Measurements from ENCODE around the gene GPC5. TPM values are rescaled to one million over a fixed set of nuclear protein-coding genes. Genes with fewer than 3 reads are reported as not detected.
A peak's percentile ranks its signal among the peaks of the same experiment; 100 is the strongest.

The GPC5 gene
- total and polyA plus RNA-seq, 10 donors: 0.04 to 0.83 (median 0.26) TPM; not detected in 3

GRCh38 chr13:91397595-91397994 lies 826 bp upstream of the GPC5 start:
- H3K27ac ChIP-seq: no peak overlapping the region
- H3K9me3 ChIP-seq: no peaks in the 10 kb centered on the region
- H3K36me3 ChIP-seq: no peaks in the 10 kb centered on the region
- no peak for DNase-seq
- H3K4me1 ChIP-seq: peaks cover 7 to 25% (median 20%) of the 10 kb centered on the region in 6 donors
- peaks cover 0 to 78% (median 49%) of the 10 kb centered on the region in 7 donors for H3K27me3 ChIP-seq (replicated peaks in 1 of 7)
- intact Hi-C loops (cut with DNase I; ENCODE audit: low total_unique reads): no loop called here
- WGBS, 5 donors: 86 to 98% (median 95%) methylated on average over 1 of the region's 1 CpG
- no peak overlapping the region for H3K4me3 ChIP-seq
- TF ChIP-seq POLR2A (IDR thresholded peaks at IDR 0.05): no peak
- no peak for TF ChIP-seq POLR2AphosphoS5 (IDR thresholded peaks at IDR 0.05)
- TF ChIP-seq, protein P1, sequence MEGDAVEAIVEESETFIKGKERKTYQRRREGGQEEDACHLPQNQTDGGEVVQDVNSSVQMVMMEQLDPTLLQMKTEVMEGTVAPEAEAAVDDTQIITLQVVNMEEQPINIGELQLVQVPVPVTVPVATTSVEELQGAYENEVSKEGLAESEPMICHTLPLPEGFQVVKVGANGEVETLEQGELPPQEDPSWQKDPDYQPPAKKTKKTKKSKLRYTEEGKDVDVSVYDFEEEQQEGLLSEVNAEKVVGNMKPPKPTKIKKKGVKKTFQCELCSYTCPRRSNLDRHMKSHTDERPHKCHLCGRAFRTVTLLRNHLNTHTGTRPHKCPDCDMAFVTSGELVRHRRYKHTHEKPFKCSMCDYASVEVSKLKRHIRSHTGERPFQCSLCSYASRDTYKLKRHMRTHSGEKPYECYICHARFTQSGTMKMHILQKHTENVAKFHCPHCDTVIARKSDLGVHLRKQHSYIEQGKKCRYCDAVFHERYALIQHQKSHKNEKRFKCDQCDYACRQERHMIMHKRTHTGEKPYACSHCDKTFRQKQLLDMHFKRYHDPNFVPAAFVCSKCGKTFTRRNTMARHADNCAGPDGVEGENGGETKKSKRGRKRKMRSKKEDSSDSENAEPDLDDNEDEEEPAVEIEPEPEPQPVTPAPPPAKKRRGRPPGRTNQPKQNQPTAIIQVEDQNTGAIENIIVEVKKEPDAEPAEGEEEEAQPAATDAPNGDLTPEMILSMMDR (IDR thresholded peaks at IDR 0.05 in 8 of 11, conservative IDR thresholded peaks at IDR 0.05 in 3 of 11): no peak

DNA sequence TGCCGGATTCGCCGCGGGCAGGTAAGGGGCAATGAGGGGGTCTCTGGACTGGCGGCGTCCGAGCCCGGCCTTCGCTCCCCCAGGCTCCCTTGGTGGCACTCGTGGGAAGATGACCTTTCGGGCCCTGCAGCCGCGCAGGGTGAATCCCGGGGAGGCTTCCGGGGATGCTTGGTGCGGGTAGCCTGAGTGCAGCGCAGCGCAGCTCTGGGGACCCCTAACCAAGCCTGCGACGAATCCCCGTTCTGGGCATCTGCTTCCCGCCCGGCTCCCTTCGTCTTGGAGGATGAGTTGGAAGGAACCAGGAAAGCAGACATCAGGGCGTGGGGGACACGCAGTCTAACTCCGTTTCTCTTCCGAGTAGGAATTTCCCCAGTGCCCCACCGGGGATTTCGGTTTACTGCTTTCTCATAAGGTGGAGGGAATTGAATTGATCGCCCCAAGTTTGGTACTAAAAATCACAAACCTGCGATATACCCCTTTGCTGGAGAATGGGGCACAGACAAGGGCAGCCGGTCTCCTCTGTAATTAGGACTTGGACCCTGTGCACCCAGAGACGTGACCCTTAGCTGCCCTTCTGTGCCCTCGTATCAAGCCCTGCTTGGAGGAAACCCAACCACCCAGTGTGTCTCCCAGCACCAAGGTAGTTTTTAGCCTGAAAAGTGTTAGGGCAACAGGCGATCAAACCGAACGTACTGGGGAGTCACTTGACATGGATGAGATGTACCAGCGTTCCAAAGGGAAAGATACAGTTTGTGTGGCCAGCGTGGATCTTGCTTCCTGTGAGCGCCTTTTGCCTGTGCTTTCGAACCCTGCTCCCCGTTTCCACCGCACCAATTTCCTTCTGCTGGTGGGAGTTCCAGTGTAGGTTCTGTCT lies 1.0 kb downstream of the GPC5 start:
- Histone ChIP-seq H3K27me3 (replicated peaks in 1 of 7) (peaks cover 0 to 65% (median 49%) of the 10 kb centered on the region in 7 donors), H3K4me3 (peak overlapping the region; percentile 22 to 71 (median 43)), H3K27ac (no peak overlapping the region), H3K9me3 (no peaks in the 10 kb centered on the region), H3K36me3 (no peaks in the 10 kb centered on the region), H3K4me1 (peaks cover 7 to 25% (median 20%) of the 10 kb centered on the region in 6 donors)
- TF ChIP-seq POLR2AphosphoS5 (IDR thresholded peaks at IDR 0.05) (no peak), POLR2A (IDR thresholded peaks at IDR 0.05) (no peak)
- TF ChIP-seq, protein P1 (IDR thresholded peaks at IDR 0.05 in 8 of 11, conservative IDR thresholded peaks at IDR 0.05 in 3 of 11): no peak
- WGBS, 5 donors: 17 to 35% (median 30%) methylated on average over 21 to 44 of the region's 44 CpGs
- no peak for DNase-seq
- intact Hi-C loops (cut with DNase I; ENCODE audit: low total_unique reads): no loop called here

GRCh38 chr13:91400063-91400399 lies 1.6 kb downstream of the GPC5 start:
- Histone ChIP-seq H3K36me3 (no peaks in the 10 kb centered on the region), H3K27me3 (replicated peaks in 1 of 7) (peaks cover 0 to 59% (median 43%) of the 10 kb centered on the region in 7 donors), H3K9me3 (no peaks in the 10 kb centered on the region), H3K4me3 (peak overlapping the region in 1 of 8 donors; percentile 71), H3K27ac (no peak overlapping the region), H3K4me1 (peaks cover 7 to 25% (median 20%) of the 10 kb centered on the region in 6 donors)
- no peak for TF ChIP-seq POLR2A (IDR thresholded peaks at IDR 0.05)
- 33 to 60% (median 42%) methylated on average over 6 of the region's 6 CpGs for WGBS, 5 donors
- DNase-seq: no peak
- intact Hi-C loops (cut with DNase I; ENCODE audit: low total_unique reads): no loop called here

DNA sequence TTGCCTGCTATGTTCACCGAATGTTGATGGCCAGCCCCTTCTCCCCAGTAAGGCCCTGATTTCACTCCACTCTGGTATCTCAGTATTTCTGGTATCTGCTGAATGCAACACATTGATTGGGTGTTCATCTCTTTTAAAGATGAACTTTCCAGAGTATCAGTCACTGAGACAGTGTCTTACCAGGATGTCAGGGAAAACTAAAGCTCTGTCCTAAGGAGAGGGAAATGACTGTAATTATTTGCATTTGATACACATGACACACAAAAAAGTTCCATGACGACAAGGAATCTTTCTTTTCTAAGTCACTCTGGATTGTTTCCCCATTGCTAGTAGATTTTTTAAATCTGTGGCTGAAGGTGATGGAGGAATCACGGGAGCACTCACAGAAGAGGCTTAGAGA lies 2.2 kb downstream of the GPC5 start:
- H3K4me1 ChIP-seq: peaks cover 7 to 25% (median 20%) of the 10 kb centered on the region in 6 donors
- DNase-seq: no peak
- H3K27me3 ChIP-seq (replicated peaks in 1 of 7): peaks cover 0 to 52% (median 37%) of the 10 kb centered on the region in 7 donors
- no peaks in the 10 kb centered on the region for H3K9me3 ChIP-seq
- 68 to 86% (median 79%) methylated on average over 3 of the region's 3 CpGs for WGBS, 5 donors
- H3K36me3 ChIP-seq: no peaks in the 10 kb centered on the region
- TF ChIP-seq, protein P1 (IDR thresholded peaks at IDR 0.05 in 8 of 11, conservative IDR thresholded peaks at IDR 0.05 in 3 of 11): no peak
- TF ChIP-seq POLR2A (IDR thresholded peaks at IDR 0.05) (no peak), POLR2AphosphoS5 (IDR thresholded peaks at IDR 0.05) (no peak)
- no peak overlapping the region for H3K4me3 ChIP-seq
- intact Hi-C loops (cut with DNase I; ENCODE audit: low total_unique reads): no loop called here
- no peak overlapping the region for H3K27ac ChIP-seq

Data from spleen (tissue), 11 donors.